UCSD-AML1 (cell line): ENCODE measurements around the gene TJP1.

Source experiments
- DNase-seq: peaks from one replicate; lab custom pipeline; 2025; ENCODE audit not compliant: unreplicated experiment; lab: John Stamatoyannopoulos, UW

TJP1 gene

GRCh38 chr15:29822100-29822683 lies at the start of gene TJP1:
TSS of gene TJP1 (minus strand) at chr15:29822468. CDS start at chr15:29822028, 440 bp downstream.
- no peak for DNase-seq

DNA sequence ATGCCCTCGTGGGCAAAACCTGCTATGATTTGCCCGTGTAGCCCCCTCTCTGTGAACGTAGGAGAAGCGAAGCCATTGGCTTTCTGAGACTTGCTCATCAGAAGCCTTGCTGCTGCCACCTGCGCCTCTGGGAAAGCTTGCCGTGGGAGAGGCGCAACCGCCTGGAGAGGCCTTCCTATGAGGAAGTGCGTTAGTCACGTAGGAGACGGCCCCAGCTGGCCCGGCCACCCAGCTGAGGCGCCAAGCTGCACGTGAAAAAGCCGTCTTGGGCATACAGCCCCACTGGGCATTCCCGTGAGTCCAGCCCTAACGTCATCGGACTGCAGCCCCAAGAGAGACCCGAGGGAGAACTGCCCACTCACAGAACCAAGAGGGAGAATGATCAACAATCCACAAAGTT lies 49.1 kb upstream of the TJP1 start:
- no peak for DNase-seq

DNA sequence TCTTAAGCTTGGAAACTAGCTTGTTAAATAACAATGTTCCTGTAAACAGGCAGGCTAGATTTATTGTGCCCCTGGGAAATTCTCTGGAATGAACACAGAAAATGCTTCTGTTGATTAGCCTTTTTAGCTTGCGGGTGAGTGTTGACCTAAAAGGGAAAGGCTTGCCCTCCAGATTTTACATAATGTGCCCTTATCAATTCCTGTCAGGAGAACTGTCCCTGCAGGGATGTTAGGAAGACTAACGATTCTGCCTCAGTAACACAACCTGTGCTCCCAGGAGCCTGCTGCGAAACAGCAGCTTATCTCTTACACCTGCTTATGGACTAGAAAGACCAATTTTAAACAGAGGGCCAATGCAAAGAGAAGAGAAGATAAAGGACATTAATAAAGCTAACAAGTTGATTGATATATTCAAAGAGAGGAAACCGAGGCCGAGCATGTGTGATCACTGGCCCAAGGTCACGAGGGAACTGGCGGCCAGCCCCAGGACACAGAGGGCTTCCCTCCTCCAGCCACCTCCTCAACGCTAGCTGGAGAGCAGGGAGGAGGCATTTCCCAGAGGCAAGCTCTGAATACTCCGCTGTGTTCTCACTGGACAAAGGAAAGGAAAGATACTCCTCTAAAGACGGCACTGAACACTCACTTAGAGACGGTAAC lies 48.4 kb upstream of the TJP1 start:
- no peak for DNase-seq

DNA sequence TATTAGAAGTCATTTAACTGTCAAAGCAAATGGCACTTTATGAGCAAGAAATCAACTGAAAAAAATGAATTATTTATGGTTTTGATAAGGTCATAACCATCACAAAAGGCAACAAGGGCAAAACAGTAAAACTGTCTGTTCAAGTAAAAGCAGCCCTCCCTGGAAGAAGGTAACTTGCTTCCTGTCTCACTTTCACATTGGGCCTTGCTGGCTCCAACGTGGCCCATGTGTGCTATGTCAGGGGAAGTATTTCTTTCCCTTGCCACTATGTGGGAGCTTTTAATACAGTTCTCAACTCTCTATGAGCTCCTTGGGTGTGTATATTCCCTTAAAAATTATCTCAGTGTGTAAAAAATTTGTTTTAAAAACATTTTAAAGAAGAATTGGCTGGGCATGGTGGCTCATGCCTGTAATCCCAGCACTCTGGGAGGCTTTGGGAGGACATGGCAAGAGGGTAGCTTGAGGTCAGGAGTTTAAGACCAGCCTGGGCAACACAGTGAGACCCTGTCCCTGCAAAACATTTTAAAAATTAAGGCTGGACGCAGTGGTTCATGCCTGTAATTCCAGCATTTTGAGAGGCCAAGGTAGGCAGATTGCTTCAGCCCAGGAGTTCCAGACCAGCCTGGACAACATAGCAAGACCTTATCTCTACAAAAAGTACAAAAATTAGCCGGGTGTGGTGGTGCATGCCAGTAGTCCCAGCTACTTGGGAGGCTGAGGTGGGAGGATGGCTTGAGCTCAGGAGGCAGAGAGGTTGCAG lies 45.2 kb upstream of the TJP1 start:
- DNase-seq, result no peak

DNA sequence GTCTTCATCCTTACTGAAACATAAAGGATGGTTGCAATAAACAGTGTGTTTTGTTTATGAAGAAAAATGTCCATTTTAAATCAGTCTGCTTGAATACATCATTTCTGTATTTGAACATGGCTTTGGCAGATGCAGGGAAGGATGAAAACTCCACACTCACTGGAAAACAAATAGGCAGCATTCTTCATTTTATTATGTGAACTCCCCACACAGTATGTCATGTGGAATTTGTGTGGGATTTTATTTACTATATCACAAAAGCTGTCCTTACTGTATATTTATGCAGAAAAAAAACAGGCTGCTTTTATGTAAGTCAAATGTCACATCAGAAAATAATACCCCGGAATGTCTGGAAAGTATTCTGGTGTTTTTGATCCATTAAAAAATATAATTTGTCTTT lies 44.1 kb upstream of the TJP1 start:
- no peak for DNase-seq

GRCh38 chr15:29864501-29864900 lies 42.2 kb upstream of the TJP1 start:
- no peak for DNase-seq

DNA sequence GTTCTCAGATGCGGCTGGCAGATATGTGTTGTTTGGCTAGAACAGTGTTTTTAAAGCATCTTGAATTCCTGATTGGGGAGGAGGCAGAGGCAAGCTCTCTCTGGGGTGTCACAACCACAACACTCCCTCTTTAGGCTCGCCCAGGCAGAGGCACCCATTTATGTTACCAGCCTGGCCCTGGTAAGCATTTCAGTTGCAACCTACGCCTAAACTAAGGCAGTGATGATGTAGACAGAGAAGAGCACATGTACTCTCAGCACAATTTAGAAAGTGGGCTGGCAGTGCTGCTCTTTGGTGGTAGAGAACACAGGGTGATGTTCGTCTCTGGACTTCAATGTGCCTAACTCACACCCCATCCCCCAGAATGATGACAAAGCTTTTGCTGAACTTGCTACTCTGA lies 41.2 kb upstream of the TJP1 start:
- no peak for DNase-seq

DNA sequence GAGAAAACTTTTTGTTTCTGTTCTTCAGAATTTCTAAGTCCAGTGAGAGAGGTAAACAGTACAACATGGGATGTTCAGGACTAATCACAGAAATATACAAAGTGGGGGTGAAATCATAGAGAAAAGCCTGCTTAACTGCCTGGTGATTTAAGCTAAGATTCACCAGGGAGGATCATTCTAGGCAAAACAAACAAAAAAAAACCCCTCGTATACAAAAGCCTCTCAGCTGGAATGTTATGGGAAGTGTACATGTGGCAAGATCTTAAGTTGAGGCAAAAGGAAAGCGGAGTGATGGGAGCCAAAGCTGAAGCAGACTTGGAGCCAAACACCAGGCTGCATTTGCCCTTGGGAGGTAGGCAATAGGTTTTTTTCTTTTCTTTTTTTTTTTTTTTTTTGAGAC lies 40.0 kb upstream of the TJP1 start:
- DNase-seq, result no peak

DNA sequence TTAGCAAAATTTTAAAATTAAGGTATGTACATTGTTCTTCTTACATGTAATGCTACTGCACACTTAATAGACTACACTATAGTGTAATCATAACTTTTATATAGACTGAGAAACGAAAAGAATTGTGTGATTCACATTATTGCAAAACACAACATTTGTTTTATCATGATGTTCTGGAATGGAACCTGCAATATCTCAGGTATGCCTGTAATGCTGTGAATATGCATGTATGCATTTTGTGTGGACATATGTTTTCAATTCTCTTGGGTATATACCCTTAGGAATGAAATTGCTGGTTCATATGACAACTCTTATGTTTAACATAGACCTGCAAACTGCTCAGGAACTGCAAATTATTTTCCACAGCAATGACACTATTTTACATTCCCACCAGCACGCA lies 38.6 kb upstream of the TJP1 start:
- no peak for DNase-seq

DNA sequence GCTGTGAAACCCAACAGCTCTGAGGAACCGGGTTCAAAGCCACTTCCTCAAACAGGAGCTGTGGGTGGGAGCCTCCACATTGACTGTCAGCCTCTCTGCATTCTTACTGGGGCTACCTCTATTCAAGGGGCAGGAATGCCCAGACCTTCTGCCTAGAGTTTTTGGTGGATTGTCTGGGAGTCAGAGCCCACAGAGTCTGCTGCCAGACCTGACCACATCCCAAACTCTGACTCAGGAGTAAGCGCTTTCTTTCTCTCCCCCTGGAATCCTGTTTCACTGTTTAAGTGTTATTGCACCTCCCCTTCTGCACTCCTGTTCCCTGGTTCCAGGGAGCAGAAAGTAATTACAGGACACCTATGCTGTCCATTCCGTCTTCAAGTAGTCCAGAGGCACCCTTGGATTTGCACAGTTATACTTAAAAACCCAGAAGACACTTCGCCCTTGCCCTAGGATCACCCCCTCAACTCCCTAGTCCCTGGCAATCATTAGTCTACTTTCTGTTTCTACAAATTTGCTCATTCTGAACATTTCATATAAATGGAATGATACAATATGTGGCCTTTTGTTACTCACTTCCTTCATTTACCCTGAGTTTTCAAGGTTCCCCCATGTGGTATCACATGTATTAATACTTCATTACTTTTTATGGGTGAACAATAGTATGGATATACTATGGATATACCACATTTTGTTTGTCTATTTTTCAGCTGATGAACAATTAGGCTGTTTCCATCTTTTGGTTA lies 37.9 kb upstream of the TJP1 start:
- no peak for DNase-seq

DNA sequence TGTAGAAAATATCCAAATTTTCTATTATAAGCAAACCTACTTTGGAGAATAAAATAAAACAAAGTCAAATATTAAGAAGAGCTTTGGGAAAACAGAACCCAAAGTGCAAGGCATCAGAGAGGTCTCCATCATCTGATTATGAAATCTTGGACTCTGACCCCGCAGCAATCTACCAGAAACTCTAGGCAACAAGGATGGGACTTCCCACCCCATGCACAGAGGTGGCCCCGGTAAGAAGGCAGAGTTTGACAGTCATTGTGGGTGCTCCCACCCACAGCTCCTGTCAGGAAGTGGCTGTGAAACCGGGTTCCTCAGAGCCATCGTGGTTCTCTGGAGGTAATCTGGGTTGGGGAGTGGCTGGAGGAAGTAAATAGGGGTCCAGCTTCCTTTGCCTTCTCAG lies 37.0 kb upstream of the TJP1 start:
- no peak for DNase-seq

- no peak for DNase-seq
Observed at GRCh38 chr15:29857221-29857789, 35.0 kb upstream of the TJP1 start.

DNA sequence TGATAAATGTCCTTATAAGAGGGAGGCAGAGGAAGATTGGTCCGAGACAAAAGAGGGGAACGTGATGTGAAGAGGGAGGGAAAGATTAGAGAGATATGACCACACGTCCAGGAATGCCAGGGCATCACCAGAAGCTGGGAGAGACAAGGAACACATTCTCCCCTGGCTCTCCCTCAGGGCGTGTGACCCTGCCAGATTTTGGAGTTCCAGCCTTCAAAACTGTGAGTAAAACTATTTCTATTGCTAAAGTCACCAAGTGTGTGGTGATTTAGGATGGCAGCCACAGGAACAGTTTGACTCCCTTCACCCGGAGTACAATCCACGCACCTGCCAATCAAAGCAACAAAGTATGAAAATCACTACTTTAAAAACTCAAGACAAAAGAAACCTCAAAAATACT lies 32.1 kb upstream of the TJP1 start:
- no peak for DNase-seq

GRCh38 chr15:29853211-29853987 lies 31.1 kb upstream of the TJP1 start:
- DNase-seq, result no peak

- no peak for DNase-seq
Observed at GRCh38 chr15:29852201-29852600, 29.9 kb upstream of the TJP1 start.

DNA sequence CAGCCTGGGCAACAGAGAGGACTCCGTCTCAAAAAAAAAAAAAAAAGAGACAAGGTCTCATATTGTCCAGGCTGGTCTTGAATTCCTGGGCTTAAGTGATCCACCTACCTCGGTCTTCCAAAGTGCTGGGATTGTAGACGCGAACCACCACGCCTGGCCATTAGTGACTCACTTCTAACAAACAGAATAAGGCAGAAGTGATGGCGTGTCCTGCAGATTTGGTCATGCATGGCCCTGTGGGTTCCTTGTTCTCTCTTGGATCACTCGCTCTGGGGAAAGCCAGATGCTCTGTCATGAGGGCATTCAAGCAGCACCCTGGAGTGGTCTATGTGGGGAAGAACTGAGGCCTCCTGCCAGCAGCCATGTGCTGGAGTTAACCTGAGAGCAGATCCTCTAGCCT lies 27.4 kb upstream of the TJP1 start:
- DNase-seq, result no peak

- no peak for DNase-seq
Observed at GRCh38 chr15:29849218-29849617, 26.9 kb upstream of the TJP1 start.

- DNase-seq, result no peak
Observed at GRCh38 chr15:29844290-29844903, 22.1 kb upstream of the TJP1 start.

- DNase-seq, result no peak
Observed at GRCh38 chr15:29842290-29842689, 20.0 kb upstream of the TJP1 start.

- DNase-seq, result no peak
Observed at GRCh38 chr15:29840926-29841325, 18.7 kb upstream of the TJP1 start.
